NOMO-1 treated with DMSO at 0.1 percent for 48 hours (cell line): ENCODE data around the gene PPP4R4.
"Not testable (repeated sequence)": the region's sequence is repeated elsewhere in the genome, so short reads cannot be mapped to it uniquely, and the experiment has no call there.

ENCODE experiments used
- DNase-seq: peaks from one replicate; lab custom pipeline; 2025; ENCODE audit not compliant: unreplicated experiment; lab: John Stamatoyannopoulos, UW

PPP4R4 gene

GRCh38 chr14:94267352-94267751 is 93.2 kb downstream of the PPP4R4 start:
- no peak for DNase-seq

DNA sequence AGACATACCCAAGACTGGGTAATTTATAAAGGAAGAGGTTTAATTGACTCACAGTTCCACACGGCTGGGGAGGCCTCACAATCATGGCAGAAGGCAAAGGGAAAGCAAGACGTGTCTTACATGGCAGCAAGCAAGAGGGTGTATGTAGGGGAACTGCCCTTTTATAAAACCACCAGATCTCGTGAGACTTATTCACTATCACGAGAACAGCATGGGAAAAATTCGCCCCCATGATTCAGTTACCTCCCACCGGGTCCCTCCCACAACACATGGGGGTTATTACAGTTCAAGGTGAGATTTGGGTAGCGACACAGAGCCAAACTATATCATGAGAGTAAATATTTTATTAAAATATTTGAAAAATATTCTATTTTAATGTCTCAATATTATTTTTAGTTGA is 94.5 kb downstream of the PPP4R4 start:
- DNase-seq = not testable (repeated sequence)

- DNase-seq = no peak
Observed at GRCh38 chr14:94269156-94269555, 95.0 kb downstream of the PPP4R4 start.

DNA sequence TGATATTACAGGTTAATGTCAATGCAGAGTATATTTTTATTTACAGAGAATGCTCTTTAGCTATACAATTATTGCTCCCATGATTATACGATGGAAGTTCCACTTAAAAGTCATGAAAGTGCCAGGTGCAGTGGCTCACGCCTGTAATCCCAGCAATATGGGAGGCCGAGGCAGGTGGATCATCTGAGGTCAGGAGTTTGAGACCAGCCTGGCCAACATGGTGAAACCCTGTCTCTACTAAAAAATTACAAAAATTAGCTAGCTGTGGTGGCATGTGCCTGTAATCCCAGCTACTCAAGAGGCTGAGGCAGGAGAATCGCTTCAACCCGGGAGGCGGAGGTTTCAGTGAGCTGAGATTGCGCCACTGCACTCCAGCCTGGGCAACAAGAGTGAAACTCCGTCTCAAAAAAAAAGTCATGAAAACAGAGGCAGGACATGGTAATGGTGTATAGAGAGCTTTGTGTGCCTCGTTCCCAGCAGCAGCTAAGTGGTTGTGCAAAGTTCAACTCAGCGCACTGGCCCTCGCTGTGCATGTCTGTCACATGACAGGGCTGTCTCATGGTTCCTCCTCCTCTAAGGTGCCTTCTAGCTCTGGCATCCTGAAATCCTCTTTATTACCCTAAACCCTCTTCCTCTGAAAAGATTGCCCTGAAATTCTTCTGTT is 102.9 kb downstream of the PPP4R4 start:
- not testable (repeated sequence) for DNase-seq

GRCh38 chr14:94278731-94279130 is 104.6 kb downstream of the PPP4R4 start:
- no peak for DNase-seq

- no peak for DNase-seq
Observed at GRCh38 chr14:94282991-94283723, 109.0 kb downstream of the PPP4R4 start.

GRCh38 chr14:94284221-94284620 is 110.1 kb downstream of the PPP4R4 start:
- DNase-seq = no peak

GRCh38 chr14:94285158-94285557 is 111.0 kb downstream of the PPP4R4 start:
- no peak for DNase-seq

DNA sequence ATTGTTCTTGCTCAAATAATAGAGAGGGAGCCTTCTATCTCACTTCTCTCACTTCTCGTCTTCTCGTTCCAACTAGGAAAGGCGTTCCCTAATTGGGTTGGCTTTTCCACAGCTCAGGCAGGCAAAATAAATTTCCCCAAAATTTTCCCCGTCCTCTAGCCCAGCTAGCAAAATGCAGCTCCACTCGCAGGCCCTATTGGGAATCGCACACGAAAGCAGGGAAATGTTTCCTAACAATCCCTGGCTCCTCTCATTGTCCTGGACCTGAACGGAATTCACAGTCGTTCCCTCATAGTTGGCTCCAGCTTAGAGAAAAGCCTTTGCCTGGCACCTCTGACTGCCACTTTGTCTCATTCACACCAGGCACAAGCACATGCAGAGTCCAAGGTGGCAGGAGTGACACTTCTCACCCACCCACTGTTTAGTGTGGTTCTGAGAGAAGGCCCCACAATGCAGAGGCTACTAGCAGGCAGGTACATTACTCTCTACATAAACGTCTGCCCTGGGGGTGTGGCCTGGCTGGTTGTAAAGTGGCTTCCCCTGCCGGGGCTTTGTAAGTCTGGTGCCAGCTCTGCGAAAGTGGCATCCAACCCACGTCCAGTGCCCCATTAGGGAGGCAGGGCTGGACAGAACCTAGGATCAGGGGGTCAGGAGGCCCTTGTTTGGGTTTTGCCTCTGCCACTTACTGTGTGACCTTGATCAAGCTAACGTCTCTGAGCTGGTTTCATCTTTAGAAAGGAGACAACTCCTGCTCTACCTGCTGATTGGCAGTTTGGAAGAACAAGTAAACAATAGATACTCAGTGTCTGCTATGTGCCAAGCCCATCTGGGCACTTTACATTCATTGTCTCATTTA is 114.7 kb downstream of the PPP4R4 start:
- DNase-seq = no peak

- no peak for DNase-seq
Observed at GRCh38 chr14:94290197-94290596, 116.1 kb downstream of the PPP4R4 start.

DNA sequence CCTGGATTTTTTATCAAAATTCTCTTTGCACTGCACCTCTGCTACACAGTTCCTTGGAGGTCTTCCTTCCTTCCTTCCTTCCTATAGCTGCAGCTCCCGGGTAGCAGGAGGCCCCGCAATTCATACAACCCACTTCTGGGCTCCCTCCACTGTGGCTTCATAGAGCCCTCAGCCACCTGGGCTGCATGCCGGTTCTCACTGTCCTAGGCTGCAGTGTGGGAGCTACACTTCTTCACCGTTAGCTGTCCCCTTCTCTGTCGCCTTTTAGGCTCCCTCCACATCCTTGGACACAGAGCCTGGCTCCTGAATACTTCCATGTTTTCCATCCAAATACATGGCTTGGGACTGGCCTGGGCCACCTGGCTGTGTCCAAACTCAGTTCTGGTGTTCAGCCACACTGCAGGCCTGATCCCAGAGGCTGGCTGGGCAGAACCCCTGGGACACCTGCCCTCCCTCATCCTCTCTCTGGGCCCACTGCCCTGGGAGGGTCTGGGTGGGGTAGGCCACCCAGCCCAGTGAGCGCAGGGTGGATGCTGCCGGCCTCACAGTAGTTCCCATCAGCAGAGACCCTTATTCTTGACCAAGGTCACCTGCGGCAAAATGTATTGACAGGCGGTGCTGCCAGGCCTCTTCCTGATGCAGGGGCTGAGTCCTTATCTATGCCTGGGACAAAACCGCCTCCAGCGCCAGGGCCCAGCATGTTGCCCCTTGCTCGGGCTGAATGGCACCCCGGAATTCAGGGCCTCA is 117.2 kb downstream of the PPP4R4 start:
- no peak for DNase-seq

- no peak for DNase-seq
Observed at GRCh38 chr14:94291906-94292525, 117.9 kb downstream of the PPP4R4 start.

- DNase-seq = no peak
Observed at GRCh38 chr14:94292526-94292871, 118.4 kb downstream of the PPP4R4 start.

DNA sequence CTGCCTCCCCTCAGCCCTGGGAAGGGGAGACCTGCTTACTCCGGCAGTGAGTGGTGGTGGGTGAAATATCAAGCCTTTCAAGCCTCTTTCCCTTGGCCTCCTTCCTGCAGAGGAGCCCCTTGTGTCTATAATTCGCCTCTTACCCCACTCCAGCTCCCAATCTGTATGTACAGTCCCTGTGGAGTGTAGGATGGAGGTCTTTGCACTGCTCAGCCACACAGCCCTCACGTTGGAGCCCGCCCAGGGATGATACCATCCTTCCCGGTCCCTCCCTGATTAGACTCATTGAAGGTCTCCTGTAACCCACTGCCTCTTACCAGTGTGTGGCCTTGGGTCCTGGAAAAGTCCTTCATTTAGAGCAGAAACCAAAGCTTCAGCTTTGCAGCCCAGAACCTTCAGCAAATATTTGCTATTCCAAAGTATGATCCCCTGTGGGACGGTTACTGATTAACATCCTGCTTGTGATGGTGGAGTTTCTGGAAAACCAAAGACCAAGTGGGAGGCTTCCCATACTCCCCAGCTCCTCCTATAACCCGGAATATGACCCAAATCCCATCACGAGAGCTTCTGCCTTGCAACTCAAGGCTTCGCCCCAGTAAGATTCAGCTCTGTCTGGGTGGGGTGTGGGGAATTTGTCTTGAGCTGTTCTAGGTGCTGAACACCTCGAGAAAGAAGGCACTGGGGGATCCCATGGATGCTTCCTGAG is 118.9 kb downstream of the PPP4R4 start, which contains the start of gene SERPINA10:
SERPINA10 (minus strand) TSS at position 397 of the 706 bp plus-strand sequence. CDS start 2,675 bp downstream, outside the sequence.
- no peak for DNase-seq

DNA sequence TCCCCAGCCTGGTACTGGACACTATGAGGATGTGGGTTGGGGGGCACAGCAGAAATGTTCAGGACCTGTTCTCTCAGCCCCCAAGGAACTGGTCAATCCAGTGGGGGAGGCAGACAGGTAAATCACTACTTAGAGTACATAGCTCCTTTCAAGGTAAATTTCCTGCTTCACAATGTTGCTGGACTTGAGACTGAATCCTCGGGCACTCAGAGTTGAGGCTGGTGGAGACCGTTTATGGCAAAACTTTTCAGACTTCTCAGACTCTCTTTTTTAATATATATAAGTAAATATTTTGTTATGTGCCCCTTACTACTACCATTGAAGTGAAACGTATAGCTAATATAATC is 119.4 kb downstream of the PPP4R4 start:
- no peak for DNase-seq

GRCh38 chr14:94295360-94296180 is 121.4 kb downstream of the PPP4R4 start:
- DNase-seq = no peak

GRCh38 chr14:94296181-94296545 is 122.0 kb downstream of the PPP4R4 start:
- DNase-seq = not testable (repeated sequence)

- no peak for DNase-seq
Observed at GRCh38 chr14:94298130-94298529, 124.0 kb downstream of the PPP4R4 start.

DNA sequence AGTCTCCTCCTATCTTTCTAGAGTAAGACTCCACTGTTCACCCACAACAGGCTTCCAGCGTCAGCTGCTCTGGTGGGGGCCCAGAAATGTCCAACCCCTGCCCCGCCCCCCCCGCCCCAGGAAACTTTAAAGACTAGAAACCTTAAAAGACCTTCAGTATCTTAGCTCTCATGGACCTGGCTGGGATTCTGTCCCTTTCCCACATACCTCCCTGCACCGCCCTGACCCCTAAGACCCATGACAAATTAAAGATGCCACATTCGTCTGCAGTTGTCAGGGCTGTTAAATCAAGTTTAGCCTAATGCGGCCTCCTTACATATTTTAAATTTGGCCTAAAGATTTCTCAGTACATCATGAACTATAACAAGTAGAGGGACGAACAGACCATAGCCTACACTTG is 129.0 kb downstream of the PPP4R4 start:
- DNase-seq = no peak
